CD1c-positive myeloid dendritic cell (primary cell): ENCODE measurements around the gene SERPINE2.

Source experiments
- DNase-seq: peaks from one replicate; pipeline ENCODE4 v3.0.0-alpha.2; 2016; ENCODE audit errors: extremely low spot score

SERPINE2 gene

DNA sequence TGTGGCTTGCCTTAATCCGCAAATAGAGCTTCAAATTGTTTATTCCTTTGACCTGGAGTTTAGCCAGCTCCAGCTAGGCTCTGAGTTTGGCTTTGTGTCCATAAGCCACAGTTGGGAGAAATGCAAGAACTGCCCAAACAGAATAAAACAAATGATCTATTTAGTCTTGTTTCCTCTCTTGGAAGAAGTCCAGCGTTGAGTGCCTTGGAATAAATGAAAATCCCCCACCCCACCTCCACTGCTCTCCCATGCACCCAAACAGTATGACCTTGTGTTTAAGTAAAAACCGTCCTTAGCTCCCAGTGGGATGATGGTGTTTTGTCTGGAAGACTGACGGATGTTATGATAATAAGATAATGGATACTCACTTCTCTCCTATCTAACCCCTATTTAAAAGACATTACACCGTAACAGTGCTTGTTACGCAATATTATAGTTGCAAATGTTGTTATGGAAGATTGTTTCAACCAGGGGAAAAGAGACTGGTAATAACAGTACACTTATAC, 3.2 kb upstream of the SERPINE2 start:
- no peak for DNase-seq

- DNase-seq: peak; percentile 6
Measured at GRCh38 chr2:224041554-224041953, 2.5 kb upstream of the SERPINE2 start.

DNA sequence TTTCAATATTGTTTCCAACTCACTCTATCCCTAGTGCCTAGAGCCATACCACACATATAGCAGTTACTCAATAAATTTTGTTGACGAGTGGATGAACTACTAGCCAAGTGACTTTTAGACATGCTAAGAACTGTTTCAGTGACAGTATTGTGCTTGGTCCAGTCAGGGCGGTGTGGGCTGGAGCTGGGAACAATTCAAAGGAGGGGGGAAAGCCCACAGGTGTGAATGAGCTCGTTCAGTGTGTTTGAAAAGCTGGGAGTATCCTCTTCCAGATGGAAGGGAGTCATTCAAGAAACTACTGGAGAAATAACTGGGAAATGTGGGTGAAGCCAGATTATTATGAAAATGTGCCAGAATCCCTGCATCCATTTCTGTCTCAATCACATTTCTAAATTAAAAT, 1.7 kb upstream of the SERPINE2 start:
- no peak for DNase-seq

GRCh38 chr2:224039770-224040440, 819 bp upstream of the SERPINE2 start:
- DNase-seq: no peak

DNA sequence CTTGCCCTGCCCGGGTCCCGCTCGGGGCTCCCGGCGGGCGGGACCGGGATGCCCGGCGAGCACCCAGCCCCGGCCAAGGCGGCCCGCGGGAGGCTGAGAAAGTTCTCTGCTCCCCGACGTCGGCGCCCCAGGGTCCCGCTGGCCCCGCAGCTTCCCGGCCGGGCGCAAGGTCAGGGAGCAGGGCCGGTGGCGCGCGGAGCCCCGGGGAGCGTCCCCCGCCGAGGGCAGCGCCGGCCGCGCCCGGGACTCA, 331 bp downstream of the SERPINE2 start:
- no peak for DNase-seq

DNA sequence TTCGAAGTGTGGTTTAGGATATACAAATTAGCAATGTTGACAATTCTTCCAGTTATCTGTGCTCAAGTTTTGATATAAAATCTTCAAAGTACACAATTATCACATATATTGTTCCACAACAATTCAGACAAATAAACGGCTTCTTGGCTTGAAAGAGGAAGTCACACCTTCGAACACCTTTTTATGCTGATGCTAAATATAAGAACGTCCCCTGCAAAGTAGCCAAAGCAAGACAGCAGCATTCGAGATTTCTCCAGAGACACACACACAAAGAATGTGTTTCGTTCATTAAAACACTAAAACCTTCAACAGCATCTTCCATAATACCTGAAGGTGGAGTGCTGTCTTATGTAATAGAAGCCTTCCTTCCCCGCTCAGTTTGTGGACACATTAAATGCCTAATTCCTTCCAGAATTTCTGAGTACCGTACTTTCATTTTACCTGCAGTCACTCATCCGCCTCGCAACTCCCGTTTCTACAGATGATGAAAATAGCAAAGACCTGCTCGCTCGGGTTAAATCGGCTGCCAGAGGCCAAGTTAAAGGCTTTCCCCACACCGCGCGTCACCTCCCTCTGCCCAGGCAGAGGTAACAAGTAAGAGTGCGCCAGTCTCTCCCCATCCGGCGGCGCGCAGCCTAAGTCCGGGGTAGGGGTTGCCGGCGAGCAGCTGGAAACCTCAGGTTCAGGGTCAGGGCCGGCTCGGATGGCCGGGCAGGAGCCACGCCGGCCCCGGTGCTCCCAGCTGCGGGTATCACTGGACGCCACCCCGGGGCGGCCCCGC, 847 bp downstream of the SERPINE2 start:
- DNase-seq: no peak

- no peak for DNase-seq
Measured at GRCh38 chr2:224036731-224037361, 2.2 kb downstream of the SERPINE2 start.

GRCh38 chr2:224034017-224034416, 5.1 kb downstream of the SERPINE2 start:
- no peak for DNase-seq

- no peak for DNase-seq
Measured at GRCh38 chr2:224033601-224034000, 5.5 kb downstream of the SERPINE2 start.

- no peak for DNase-seq
Measured at GRCh38 chr2:224032283-224032682, 6.8 kb downstream of the SERPINE2 start.

GRCh38 chr2:224031358-224031970, 7.6 kb downstream of the SERPINE2 start:
- DNase-seq: no peak

- no peak for DNase-seq
Measured at GRCh38 chr2:224030786-224031185, 8.3 kb downstream of the SERPINE2 start.

GRCh38 chr2:224029876-224030275, 9.2 kb downstream of the SERPINE2 start:
- DNase-seq: no peak

DNA sequence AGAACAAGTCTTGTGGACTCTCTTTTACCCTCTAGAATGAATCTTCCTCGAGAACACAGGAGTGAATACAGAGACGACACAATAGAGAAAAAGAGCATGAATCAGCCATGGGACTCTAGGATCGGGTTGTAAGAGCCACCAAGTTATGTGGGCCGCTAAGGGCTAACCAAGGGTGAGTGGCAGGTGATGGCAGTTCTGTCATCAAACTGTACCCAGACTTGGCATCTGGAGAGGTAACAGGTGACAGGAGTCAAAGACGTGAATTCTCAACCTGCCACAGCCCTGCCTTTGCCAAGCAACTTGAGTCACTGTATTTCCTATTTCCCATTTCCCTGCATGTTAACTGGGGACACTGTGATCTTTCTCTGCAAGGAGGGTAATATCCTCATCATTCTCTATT, 11.2 kb downstream of the SERPINE2 start:
- DNase-seq: no peak

- DNase-seq: no peak
Measured at GRCh38 chr2:224027070-224027469, 12.0 kb downstream of the SERPINE2 start.

- DNase-seq: peak; percentile 95
Measured at GRCh38 chr2:224025874-224026273, 13.2 kb downstream of the SERPINE2 start.

DNA sequence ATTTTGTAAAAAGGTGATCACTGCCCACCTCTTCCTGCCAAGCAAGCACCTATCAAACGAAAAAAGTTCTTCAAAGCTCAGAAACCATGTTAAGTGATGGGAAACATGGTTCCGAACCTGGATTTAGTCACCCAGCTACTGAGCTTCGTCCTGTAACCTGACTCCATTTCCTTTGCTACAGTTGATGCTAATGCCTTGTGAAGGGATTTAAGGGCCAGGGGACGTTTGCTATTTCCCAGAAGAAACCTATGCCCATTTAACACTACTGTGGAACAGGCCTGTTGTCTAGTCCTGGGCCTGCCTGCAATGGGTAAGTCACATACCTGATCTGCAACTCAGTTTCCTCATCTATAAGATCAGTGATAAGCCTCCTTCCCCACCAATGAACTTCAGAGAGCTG, 14.8 kb downstream of the SERPINE2 start:
- no peak for DNase-seq

- no peak for DNase-seq
Measured at GRCh38 chr2:224023188-224023587, 15.9 kb downstream of the SERPINE2 start.

- no peak for DNase-seq
Measured at GRCh38 chr2:224022486-224022885, 16.6 kb downstream of the SERPINE2 start.

- DNase-seq: no peak
Measured at GRCh38 chr2:224020523-224020922, 18.6 kb downstream of the SERPINE2 start.

- DNase-seq: no peak
Measured at GRCh38 chr2:224017957-224018356, 21.1 kb downstream of the SERPINE2 start.

DNA sequence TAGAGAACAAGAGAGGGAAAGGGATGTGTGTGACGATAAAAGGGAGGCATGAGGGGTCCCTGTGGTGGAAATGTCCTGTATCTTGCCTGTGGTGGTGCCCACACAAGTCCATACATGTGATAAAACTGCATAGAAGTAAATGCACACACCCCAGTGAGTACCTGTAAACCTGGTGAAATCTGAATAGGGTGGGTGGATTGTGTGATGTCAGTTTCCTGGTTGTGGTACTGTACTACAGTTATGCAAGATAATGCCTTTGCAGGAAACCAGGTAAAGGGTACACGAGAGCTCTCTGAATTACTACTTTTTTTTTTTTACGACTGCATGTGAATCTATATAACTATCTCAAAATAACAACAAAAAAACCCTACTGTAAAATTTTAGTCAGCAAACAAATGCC, 22.1 kb downstream of the SERPINE2 start:
- DNase-seq: no peak

DNA sequence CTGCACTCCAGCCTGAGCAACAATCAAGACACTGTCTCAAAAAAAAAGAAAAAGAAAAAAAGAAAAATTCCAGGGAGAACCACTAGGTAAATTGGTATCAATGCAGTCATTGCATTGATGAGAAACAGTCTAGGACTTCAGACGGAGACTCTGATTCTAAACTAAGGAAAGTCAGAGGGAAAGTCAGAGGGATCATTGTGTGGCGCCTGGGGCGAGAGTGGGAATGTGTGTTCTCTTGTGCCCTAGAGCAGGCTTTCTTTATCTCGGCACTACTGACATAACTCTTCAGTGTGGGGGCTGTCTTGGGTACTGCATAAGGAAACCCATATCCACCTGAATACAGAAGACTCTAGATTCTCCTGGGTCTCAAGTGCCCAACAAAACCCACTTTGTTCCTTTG, 24.8 kb downstream of the SERPINE2 start:
- no peak for DNase-seq
